Measurements from ENCODE around the gene CFAP20DC. TPM values are rescaled to one million over a fixed set of nuclear protein-coding genes. Genes with fewer than 3 reads are reported as not detected.
"Not testable (repeated sequence)": the region's sequence is repeated elsewhere in the genome, so short reads cannot be mapped to it uniquely, and the experiment has no call there.

CFAP20DC gene
- total RNA-seq, 1 experiment from 2014 or later: 4.5 TPM

DNA sequence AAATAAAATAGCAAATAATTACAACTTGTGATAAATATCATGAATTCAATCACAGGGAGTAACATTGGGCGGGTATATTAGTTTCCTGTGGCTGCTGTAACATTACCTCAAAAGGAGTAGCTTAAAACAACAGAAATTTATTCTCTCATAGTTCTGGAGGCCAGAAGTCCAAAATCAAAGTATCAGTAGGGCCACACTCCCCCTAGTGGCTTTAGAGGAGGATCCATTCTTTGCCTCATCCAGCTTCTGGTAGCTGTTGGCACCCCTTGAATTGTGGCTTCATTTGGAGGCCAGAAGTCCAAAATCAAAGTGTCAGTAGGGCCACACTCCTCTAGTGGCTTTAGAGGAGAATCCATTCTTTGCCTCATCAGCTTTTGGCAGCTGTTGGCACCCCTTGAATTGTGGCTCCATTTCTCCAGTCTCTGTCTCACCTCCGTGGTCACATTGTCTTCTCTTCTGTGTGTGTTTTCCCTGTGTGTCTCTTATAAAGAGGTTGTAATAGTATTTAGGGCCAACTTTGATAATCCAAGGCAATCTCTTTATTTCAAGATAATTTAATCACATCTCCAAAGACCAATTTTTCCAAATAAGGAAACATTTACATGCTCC lies 3.1 kb upstream of the CFAP20DC start:
- Histone ChIP-seq H3K9ac (ENCODE audit: extremely low read depth, insufficient read length, low read length) (no peak overlapping the region), H3K14ac (ENCODE audit: insufficient read depth, low read length) (no peak overlapping the region), H2BK20ac (ENCODE audit: low read depth, low read length, poor library complexity, severe bottlenecking) (no peak overlapping the region), H3K23ac (ENCODE audit: insufficient read length, low read depth, low read length) (no peak overlapping the region), H3K4me2 (ENCODE audit: insufficient read depth, insufficient read length, low read length) (no peak overlapping the region), H3K23me2 (ENCODE audit: insufficient read length, low read depth, low read length, poor library complexity, severe bottlenecking) (peaks cover 7% of the 10 kb centered on the region), H4K91ac (ENCODE audit: insufficient read length, low read depth, low read length) (no peak overlapping the region), H3T11ph (ENCODE audit: low read length) (no peak overlapping the region), H3K4me1 (ENCODE audit: insufficient read depth, low read length) (no peaks in the 10 kb centered on the region), H3K79me1 (ENCODE audit: insufficient read depth, low read depth, low read length, poor library complexity, severe bottlenecking) (no peaks in the 10 kb centered on the region), H4K5ac (ENCODE audit: insufficient read length, low read depth, low read length) (no peak overlapping the region), H3K4ac (ENCODE audit: low read depth, low read length) (no peak overlapping the region), H2AK5ac (ENCODE audit: insufficient read length, low read length) (no peak overlapping the region), H2BK120ac (ENCODE audit: low read depth, low read length, poor library complexity, severe bottlenecking) (no peak overlapping the region), H4K8ac (replicated peaks; ENCODE audit: insufficient read length, low read depth, low read length) (no peak overlapping the region), H2BK15ac (ENCODE audit: low read depth, low read length) (no peak overlapping the region), H4K20me1 (ENCODE audit: control insufficient read depth, insufficient read depth, insufficient read length) (no peaks in the 10 kb centered on the region), H3K9me3 (ENCODE audit: control insufficient read depth, low read depth, low read length) (no peaks in the 10 kb centered on the region), H3K27me3 (ENCODE audit: insufficient read depth, low read length) (no peaks in the 10 kb centered on the region), H2BK12ac (ENCODE audit: insufficient read length, low read depth, low read length) (no peak overlapping the region), H3K27ac (ENCODE audit: insufficient read length, low read depth, low read length) (no peak overlapping the region), H3K18ac (ENCODE audit: insufficient read length, low read depth, low read length) (no peak overlapping the region), H3K79me2 (ENCODE audit: insufficient read depth, low read length) (no peaks in the 10 kb centered on the region), H3K56ac (ENCODE audit: insufficient read length, low read depth, low read length) (no peak overlapping the region), H2BK5ac (ENCODE audit: insufficient read length, low read length) (no peak overlapping the region), H2AFZ (ENCODE audit: low read length) (no peak overlapping the region)
- Mint-ChIP-seq H3K4me3 (no peak overlapping the region), H3K27me3 (ENCODE audit: low read depth) (peaks cover 2% of the 10 kb centered on the region), H3K4me1 (peaks cover 11 to 16% of the 10 kb centered on the region in 2 experiments), H3K27ac (no peak overlapping the region), H3K9me3 (no peaks in the 10 kb centered on the region), H3K36me3 (ENCODE audit: insufficient read depth in 1 of 3, low read depth in 3 of 3) (no peaks in the 10 kb centered on the region)
- WGBS (ENCODE audit: extremely low coverage, insufficient read length, low lambda C conversion rate): no CpG with 5 or more reads among the region's 2 CpGs
- peak; percentile 38 for DNase-seq
- TF ChIP-seq, protein P1, sequence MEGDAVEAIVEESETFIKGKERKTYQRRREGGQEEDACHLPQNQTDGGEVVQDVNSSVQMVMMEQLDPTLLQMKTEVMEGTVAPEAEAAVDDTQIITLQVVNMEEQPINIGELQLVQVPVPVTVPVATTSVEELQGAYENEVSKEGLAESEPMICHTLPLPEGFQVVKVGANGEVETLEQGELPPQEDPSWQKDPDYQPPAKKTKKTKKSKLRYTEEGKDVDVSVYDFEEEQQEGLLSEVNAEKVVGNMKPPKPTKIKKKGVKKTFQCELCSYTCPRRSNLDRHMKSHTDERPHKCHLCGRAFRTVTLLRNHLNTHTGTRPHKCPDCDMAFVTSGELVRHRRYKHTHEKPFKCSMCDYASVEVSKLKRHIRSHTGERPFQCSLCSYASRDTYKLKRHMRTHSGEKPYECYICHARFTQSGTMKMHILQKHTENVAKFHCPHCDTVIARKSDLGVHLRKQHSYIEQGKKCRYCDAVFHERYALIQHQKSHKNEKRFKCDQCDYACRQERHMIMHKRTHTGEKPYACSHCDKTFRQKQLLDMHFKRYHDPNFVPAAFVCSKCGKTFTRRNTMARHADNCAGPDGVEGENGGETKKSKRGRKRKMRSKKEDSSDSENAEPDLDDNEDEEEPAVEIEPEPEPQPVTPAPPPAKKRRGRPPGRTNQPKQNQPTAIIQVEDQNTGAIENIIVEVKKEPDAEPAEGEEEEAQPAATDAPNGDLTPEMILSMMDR (conservative IDR thresholded peaks at IDR 0.05): peak; percentile 76

DNA sequence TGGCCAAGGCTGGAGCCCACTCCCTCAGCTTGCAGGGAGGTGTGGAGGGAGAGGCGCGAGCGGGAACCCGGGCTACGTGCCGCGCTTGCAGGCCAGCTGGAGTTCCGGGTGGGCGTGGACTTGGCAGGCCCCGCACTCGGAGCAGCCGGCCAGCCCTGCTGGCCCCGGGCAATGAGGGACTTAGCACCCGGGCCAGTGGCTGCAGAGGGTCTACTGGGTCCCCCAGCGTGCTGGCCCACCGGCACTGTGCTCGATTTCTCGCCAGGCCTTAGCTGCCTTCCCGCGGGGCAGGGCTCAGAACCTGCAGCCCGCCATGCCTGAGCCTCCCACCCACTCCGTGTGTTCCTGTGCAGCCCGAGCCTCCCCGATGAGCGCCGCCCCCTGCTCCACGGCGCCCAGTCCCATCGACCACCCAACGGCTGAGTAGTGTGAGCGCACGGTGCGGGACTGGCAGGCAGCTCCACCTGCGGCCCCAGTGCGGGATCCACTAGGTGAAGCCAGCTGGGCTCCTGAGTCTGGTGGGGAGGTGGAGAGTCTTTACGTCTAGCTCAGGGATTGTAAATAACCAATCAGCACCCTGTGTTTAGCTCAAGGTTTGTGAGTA lies 1.1 kb upstream of the CFAP20DC start:
- H2AK5ac ChIP-seq (ENCODE audit: insufficient read length, low read length); H3K27ac ChIP-seq (ENCODE audit: insufficient read length, low read depth, low read length); H3K4me1 ChIP-seq (ENCODE audit: insufficient read depth, low read length); H3K9me3 Mint-ChIP-seq; H2AFZ ChIP-seq (ENCODE audit: low read length); H4K8ac ChIP-seq (replicated peaks; ENCODE audit: insufficient read length, low read depth, low read length); H4K91ac ChIP-seq (ENCODE audit: insufficient read length, low read depth, low read length); DNase-seq; H2BK120ac ChIP-seq (ENCODE audit: low read depth, low read length, poor library complexity, severe bottlenecking); H4K5ac ChIP-seq (ENCODE audit: insufficient read length, low read depth, low read length); H4K20me1 ChIP-seq (ENCODE audit: control insufficient read depth, insufficient read depth, insufficient read length); H3K27ac Mint-ChIP-seq; H3K23me2 ChIP-seq (ENCODE audit: insufficient read length, low read depth, low read length, poor library complexity, severe bottlenecking); H3K4me2 ChIP-seq (ENCODE audit: insufficient read depth, insufficient read length, low read length); H3K79me1 ChIP-seq (ENCODE audit: insufficient read depth, low read depth, low read length, poor library complexity, severe bottlenecking); H3K79me2 ChIP-seq (ENCODE audit: insufficient read depth, low read length); H2BK5ac ChIP-seq (ENCODE audit: insufficient read length, low read length); H2BK15ac ChIP-seq (ENCODE audit: low read depth, low read length); H3K4ac ChIP-seq (ENCODE audit: low read depth, low read length); H3K36me3 Mint-ChIP-seq (ENCODE audit: insufficient read depth in 1 of 3, low read depth in 3 of 3); H3K9me3 ChIP-seq (ENCODE audit: control insufficient read depth, low read depth, low read length); H3K14ac ChIP-seq (ENCODE audit: insufficient read depth, low read length); H3T11ph ChIP-seq (ENCODE audit: low read length); H3K27me3 Mint-ChIP-seq (ENCODE audit: low read depth); H3K56ac ChIP-seq (ENCODE audit: insufficient read length, low read depth, low read length); H3K27me3 ChIP-seq (ENCODE audit: insufficient read depth, low read length); H3K18ac ChIP-seq (ENCODE audit: insufficient read length, low read depth, low read length); H2BK20ac ChIP-seq (ENCODE audit: low read depth, low read length, poor library complexity, severe bottlenecking); H2BK12ac ChIP-seq (ENCODE audit: insufficient read length, low read depth, low read length); H3K4me3 Mint-ChIP-seq; H3K23ac ChIP-seq (ENCODE audit: insufficient read length, low read depth, low read length); H3K9ac ChIP-seq (ENCODE audit: extremely low read depth, insufficient read length, low read length): not testable (repeated sequence)
- WGBS (ENCODE audit: extremely low coverage, insufficient read length, low lambda C conversion rate): no CpG with 5 or more reads among the region's 36 CpGs
- H3K4me1 Mint-ChIP-seq: peaks cover 11 to 16% of the 10 kb centered on the region in 2 experiments
